ENCODE data around the gene LONP2.
"Not testable (repeated sequence)": the region's sequence is repeated elsewhere in the genome, so short reads cannot be mapped to it uniquely, and the experiment has no call there.

The LONP2 gene

DNA sequence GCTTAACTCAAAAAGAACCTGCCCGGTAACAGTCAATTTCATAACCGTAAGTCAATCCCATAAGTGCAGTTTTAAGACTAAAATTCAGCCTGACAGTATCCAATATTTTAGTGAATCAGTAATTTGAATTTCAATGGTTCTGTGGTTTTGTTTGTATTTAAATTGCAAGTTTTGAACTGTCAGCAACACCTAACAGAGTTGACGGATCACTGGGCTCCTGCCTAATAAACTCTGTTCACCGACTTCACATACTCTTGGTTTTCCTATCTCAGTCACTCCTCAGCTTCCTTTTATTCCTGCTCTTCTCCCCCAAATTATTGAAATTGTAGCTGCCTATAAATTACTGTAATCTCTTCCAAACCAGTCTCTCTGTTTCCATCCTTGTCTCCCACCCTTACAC lies 128.6 kb downstream of the LONP2 start:
- no peak for DNase-seq

GRCh38 chr16:48373258-48374029 lies 129.3 kb downstream of the LONP2 start:
- DNase-seq = no peak

DNA sequence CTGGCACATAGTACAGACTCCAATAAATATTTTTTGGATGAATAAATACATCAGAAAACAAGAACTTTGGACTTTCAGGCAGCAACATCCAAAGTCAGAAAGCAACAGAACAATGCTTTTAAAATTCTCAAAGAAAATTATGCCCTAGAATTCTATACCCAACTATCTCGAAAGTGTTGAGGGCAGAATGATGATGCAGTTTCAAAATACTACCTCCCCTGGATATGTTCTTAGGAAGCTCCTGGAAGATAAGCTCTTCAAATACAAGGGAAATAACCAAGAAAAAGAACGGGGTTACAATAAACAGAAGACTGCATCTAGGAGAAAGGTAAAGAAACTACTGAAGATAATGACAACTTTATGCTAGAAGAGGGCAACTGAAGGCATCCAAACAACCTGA lies 130.2 kb downstream of the LONP2 start:
- DNase-seq = no peak

- not testable (repeated sequence) for DNase-seq
These were observed 133.2 kb downstream of the LONP2 start for GRCh38 chr16:48377301-48377700.

- DNase-seq = no peak
These were observed 134.2 kb downstream of the LONP2 start for GRCh38 chr16:48378276-48378675.

GRCh38 chr16:48378836-48379235 lies 134.7 kb downstream of the LONP2 start:
- no peak for DNase-seq

DNA sequence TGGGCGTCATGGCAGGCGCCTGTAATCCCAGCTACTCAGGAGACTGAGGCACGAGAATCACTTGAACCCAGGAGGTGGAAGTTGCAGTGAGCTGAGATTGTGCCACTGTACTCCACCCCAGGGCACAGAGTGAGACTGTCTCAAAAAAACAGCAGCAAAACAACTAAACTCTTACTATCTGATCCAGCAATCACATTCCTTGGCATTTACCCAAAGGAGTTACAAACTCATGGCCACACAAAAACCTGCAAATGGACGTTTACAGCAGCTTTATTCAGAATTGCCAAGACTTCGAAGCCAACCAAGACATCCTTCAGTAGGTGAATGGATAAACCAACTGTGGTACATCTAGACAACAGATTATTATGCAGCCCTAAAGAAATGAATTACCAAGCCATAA lies 137.1 kb downstream of the LONP2 start:
- DNase-seq = no peak

DNA sequence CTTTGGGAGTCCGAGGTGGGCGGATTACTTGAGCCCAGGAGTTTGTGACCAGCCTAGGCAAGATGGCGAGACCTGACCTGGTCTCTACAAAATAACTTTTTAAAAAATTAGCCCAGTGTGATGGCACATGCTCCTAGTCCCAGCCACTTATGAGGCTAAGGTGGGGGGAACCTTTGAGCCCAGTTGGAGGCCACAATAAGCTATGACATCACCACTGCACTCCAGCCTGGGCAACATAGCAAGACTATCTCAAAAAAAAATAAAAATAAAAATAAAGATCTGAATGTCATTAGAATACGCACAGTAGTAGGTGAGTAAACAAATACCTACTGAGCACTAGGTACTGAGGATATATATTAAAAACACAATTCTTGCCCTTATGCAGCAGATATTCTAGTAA lies 138.0 kb downstream of the LONP2 start:
- DNase-seq = no peak

DNA sequence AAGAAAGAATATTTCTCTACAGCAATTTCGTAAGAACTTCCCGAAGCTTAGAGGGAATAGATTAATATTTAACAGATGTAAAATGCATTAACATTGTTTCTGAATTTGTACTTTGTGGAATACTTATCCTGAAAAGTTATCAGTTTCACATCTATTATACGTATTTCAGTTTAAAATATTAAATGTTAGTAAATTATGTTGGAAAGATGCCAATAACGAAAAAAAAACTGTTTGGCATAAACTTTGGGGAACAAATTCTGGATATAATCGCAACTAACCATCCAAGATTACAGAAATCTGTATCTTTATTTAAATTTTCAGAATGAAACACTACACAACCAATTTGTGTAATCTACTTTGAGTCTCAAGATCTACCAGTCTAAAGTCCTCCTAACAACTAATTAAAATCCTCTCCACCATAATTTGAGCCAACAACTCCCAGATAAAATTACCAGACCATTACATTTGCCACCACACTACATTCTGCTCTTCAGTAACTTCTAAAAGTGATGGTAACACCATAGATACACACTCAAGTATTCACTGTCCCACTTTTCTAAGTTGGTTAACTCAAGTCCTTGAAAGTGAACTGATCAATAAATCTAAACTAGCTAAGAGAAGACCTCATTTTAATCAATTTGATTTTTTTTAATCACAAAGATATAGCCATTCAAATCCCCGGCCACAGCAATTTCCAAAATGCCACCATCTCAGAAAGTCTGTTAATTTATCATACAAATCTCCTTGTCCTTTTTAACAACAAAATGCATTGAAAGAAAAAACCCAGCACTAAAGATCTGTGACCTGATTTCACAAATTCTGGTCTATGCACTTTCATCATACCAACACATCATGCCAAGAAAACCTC lies 139.1 kb downstream of the LONP2 start:
- no peak for DNase-seq

DNA sequence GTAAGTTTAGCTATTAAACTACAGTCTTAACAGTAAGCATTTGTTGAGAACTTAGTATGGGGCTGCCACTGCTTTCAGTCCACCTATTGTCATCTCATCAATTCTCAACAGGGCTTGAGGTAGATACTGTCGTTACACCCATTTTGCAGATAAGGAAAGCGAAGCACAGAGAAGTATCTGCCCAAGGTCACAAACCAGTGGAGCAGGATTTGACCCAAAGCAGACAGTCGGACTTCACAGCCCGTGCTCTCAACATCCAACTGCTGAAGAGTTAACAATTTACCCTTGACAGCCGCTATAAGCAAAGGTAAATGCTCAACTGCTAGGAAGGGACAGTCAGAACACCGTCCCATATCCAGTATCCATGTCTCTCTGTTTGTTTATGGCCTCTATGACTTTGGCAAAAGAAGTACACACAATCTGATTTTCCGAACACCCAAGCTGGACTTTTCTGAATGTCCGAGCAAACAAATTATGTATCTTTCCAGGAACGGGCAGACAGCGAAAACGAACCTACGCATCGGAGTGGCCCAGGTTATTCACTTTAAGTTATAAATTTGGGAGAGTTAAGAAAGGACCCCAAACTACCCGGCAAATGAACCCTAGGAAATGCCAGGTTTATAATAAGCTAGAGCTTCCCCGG lies 139.9 kb downstream of the LONP2 start:
- DNase-seq = peak in 1 of 2 donors; percentile 19

DNA sequence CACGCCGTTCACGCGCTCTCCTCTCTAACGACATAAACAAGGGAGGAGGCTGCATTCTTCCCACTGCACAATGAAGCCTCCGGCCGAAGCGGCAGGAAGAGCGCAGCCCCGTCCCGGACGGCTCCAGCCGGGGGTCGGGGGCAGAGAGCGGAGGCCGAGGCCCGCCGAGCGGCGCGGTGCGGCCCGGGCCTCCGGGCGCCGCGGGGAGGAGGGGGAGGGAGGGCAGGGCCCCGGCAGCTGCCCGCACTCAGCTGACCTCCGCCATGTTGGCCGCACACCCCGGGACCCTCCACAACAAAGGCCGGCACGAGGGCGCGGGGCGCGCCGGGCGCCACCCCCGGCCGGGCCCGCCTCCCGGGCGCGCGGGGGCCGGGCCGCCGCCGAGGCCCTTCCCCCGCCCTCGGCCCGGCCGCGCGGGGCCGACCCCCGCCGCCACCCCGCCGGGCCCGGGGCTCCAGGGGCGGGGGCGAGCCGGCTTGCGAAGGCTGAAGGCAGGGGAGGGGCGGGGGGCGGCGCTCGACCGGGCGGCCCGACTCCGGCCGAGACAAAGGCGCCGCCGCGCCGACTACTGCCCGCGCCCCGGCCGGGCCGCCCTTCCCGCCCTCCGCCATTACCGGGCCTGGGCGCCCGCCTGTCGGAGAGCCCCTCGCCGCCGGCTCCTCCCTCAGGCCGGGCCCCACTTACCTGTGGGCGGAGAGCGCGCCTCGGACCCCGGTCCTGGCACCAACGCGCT lies 140.6 kb downstream of the LONP2 start:
- DNase-seq = peak; percentile 35 to 42

DNA sequence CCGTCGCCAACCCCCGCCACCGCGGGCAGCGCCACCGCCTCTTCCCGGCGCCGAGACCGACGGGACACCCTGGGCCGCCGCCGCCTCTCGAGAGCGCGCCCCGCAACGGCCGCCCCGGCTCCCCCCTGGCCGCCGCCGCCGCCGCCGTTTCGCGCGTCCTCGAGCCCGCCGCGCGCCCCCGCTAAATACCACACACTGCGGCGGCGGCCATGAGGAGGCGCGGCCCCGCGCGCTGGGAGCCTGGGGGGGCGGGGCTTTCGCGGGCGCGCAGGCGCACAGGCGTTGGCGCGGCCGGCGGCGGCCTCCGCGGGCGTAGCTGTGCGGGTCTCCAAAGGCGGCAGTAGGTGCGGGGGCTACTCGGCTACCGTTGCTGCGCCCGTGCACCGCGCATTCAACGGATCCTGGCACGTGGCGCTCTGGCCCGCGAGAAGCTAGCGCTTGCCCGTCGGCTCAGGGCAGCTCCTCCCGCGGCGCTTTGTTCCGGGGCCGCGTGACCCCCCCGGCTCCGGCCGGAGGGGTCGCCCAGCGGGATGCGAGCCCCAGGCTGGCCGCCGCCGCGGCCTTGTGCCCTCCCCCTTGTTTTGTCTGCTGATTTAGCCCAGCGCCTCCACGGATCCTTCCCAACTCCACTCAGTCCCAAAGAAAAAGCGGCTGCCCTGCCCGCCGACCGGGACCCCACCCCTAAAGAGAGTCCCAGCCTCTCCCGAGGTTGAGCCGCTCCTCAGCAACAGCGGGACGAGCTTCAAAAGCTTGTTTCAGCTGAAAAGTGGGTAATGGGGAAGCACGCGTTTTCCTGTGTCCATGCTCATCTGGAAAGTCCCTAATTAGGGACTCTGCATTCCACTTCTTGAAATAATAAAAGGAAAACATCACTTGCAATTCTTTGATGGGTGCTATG lies 141.4 kb downstream of the LONP2 start, which contains the start of gene SIAH1:
SIAH1 (minus strand) TSS at position 161 of the 898 bp plus-strand sequence. CDS start 22,985 bp downstream, outside the sequence.
- DNase-seq = peak; percentile 89

- no peak for DNase-seq
These were observed 142.6 kb downstream of the LONP2 start for GRCh38 chr16:48386559-48387312.

- no peak for DNase-seq
These were observed 148.3 kb downstream of the LONP2 start for GRCh38 chr16:48392407-48392806.

GRCh38 chr16:48393485-48394354 lies 149.6 kb downstream of the LONP2 start:
- DNase-seq = peak in 1 of 2 donors; percentile 7

DNA sequence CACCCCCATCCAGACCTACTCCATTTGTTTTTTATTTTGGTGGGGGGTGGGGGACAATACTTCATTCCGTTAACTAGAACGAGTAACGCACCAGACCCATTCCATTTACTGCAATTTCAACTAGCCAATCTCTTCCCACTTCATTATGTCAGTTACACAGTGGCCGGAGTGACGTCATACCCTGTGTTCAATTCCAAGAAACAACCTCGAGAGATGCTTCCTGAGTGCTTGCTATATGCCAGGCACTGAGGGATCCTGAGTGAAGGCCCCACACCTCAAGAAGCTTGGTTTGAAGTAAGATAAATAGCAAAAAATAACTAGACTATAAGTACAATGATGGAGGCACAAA lies 150.2 kb downstream of the LONP2 start:
- DNase-seq = no peak

DNA sequence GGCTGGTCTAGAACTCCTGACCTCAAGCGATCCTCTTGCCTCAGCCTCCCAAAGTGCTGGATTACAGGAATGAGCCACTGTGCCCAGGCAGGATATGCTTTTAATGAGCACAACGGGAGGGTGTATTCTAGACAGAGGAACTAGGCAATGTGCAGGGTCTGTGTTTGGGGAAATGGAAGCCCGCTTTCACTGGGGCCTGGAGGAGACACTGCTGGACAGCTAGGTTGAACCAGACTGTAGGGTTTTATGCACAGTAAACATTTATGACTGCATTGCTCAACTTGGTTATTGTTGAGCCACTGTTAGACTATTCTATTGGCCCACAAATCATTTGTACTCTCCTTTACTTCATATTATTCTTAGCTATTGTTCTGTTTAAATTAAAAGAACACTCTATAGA lies 151.3 kb downstream of the LONP2 start:
- no peak for DNase-seq

- not testable (repeated sequence) for DNase-seq
These were observed 158.4 kb downstream of the LONP2 start for GRCh38 chr16:48402547-48402946.

DNA sequence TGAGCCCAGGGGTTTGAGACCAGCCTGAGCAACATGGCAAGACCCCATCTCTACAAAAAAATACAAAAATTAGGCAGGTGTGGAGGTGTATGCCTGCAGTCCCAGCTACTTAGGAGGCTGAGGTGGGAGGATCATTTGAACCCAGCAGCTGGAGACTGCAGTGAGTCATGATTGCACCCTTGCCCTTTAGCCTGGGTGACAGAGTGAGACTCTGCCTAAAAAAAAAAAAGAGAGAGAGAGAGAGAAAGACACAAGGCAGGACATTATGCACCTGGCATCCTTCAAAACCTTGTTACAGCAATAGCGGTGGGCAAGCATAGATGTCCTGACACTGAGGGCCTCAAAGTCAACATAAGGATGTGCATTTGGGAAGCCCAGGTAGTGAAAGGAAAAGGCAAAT lies 161.1 kb downstream of the LONP2 start:
- no peak for DNase-seq

DNA sequence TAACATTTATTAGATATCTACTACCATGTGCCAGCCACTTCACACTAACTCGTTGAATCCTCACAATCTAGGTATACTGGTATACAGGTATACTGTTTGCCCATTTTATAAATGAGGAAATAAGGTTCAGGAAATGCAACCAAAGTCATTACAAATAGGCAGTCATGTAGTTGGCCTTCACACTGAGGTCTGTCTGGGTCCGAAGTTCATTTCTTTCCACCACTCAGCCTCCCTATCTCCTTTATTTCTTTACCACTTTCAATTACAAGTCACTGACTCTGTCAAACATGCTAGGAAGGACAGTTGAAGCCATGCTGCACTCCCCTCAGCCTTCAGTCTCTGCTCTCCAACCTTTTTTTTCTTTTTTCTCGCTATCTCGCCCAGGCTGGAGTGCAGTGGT lies 161.8 kb downstream of the LONP2 start:
- no peak for DNase-seq

Data from stimulated activated CD4-positive, alpha-beta T cell treated with anti-CD3 and anti-CD28 coated beads, Interleukin-2, amount 100 ng/mL, for 24 hours (primary cell).